GM23338 (cell line): ENCODE measurements around the gene GRIN1. TPM values are rescaled to one million over a fixed set of nuclear protein-coding genes. Genes with fewer than 3 reads are reported as not detected.

Experiments used
- ATAC-seq: fragments of 200-7000 bp; cut with Tn5 transposase; 3 replicates; pipeline ENCODE4 v1.9.1; 2020
- DNase-seq: peaks from one replicate; pipeline ENCODE4 v3.0.0-alpha.2; 2015; ENCODE audit warnings: low spot score
- H2AFZ ChIP-seq: fragments of 200-600 bp; sonication (generic); 2 replicates; pipeline ENCODE4 v1.8.0; 2016; ENCODE audit warnings: antibody characterized with exemption, mild to moderate bottlenecking, moderate library complexity
- H3F3A ChIP-seq: fragments of 200-600 bp; sonication (generic); replicated peaks from 2 replicates; pipeline ENCODE4 v1.8.0; 2017; ENCODE audit warnings: antibody characterized with exemption, mixed run types, low read depth
- H3K27ac ChIP-seq: fragments of 200-600 bp; sonication (generic); 2 replicates; pipeline ENCODE4 v1.6.1; 2016; ENCODE audit warnings: low read depth
- H3K27me3 ChIP-seq: fragments of 200-600 bp; sonication (generic); 2 replicates; pipeline ENCODE4 v1.8.0; 2016; ENCODE audit warnings: mild to moderate bottlenecking, mixed run types, moderate library complexity; ENCODE audit not compliant: insufficient read depth
- H3K36me3 ChIP-seq: fragments of 200-600 bp; sonication (generic); 2 replicates; pipeline ENCODE4 v1.8.0; 2016; ENCODE audit warnings: mild to moderate bottlenecking; ENCODE audit not compliant: insufficient read depth
- H3K4me1 ChIP-seq: fragments of 200-600 bp; sonication (generic); 2 replicates; pipeline ENCODE4 v1.8.0; 2016; ENCODE audit warnings: mild to moderate bottlenecking, moderate library complexity; ENCODE audit not compliant: insufficient read depth
- H3K4me2 ChIP-seq: fragments of 200-600 bp; sonication (generic); 2 replicates; pipeline ENCODE4 v1.7.1; 2017; ENCODE audit warnings: mixed run types
- H3K4me3 ChIP-seq: fragments of 200-600 bp; sonication (generic); 2 replicates; pipeline ENCODE4 v1.6.1; 2016; ENCODE audit warnings: mixed run types
- H3K79me2 ChIP-seq: fragments of 200-600 bp; sonication (generic); replicated peaks from 2 replicates; pipeline ENCODE4 v1.8.0; 2017; ENCODE audit warnings: mild to moderate bottlenecking; ENCODE audit not compliant: insufficient read depth
- H3K9me2 ChIP-seq: fragments of 200-600 bp; sonication (generic); 2 replicates; pipeline ENCODE4 v1.8.0; 2017; ENCODE audit not compliant: insufficient read depth
- H4K20me1 ChIP-seq: fragments of 200-600 bp; sonication (generic); replicated peaks from 2 replicates; pipeline ENCODE4 v1.8.0; 2017; ENCODE audit warnings: mild to moderate bottlenecking; ENCODE audit not compliant: insufficient read depth
- H3K27ac Mint-ChIP-seq: 2 replicates; pipeline ENCODE4 v1.8.0; 2020; ENCODE audit warnings: inconsistent platforms, mild to moderate bottlenecking, moderate library complexity, mixed read lengths
- H3K27me3 Mint-ChIP-seq: 3 replicates; pipeline ENCODE4 v1.8.0; 2022; ENCODE audit warnings: low read depth, mild to moderate bottlenecking, moderate library complexity, mixed read lengths, inconsistent platforms; ENCODE audit not compliant: insufficient read depth, poor library complexity
- H3K36me3 Mint-ChIP-seq: 3 replicates; pipeline ENCODE4 v1.8.0; 2021; ENCODE audit warnings: low read depth, mild to moderate bottlenecking, inconsistent platforms, moderate library complexity, mixed read lengths
- H3K4me1 Mint-ChIP-seq: 3 replicates; pipeline ENCODE4 v1.8.0; 2020; ENCODE audit warnings: mild to moderate bottlenecking, inconsistent platforms, mixed read lengths
- H3K4me3 Mint-ChIP-seq: 3 replicates; pipeline ENCODE4 v1.8.0; 2021; ENCODE audit warnings: moderate library complexity, mild to moderate bottlenecking, inconsistent platforms, mixed read lengths
- H3K9me3 Mint-ChIP-seq: 3 replicates; pipeline ENCODE4 v1.8.0; 2020; ENCODE audit warnings: moderate library complexity, mild to moderate bottlenecking, inconsistent platforms, mixed read lengths
- CREB1 ChIP-seq: fragments of 250-450 bp; sonication (Bioruptor Pico); IDR thresholded peaks from 2 replicates; pipeline ENCODE4 v1.5.0; 2020; ENCODE audit warnings: low read depth, mild to moderate bottlenecking, moderate library complexity
- EZH2 ChIP-seq: fragments of 200-600 bp; sonication (generic); IDR thresholded peaks from one replicate; pipeline ENCODE4 v1.8.0; 2017; ENCODE audit warnings: antibody characterized with exemption, mild to moderate bottlenecking, low read depth; ENCODE audit not compliant: unreplicated experiment
- EZH2phosphoT487 ChIP-seq: fragments of 200-600 bp; sonication (generic); IDR thresholded peaks from one replicate; pipeline ENCODE4 v1.8.1; 2018; ENCODE audit warnings: antibody characterized with exemption; ENCODE audit not compliant: unreplicated experiment
- JUNB ChIP-seq: IDR thresholded peaks from one replicate; pipeline ENCODE4 v1.6.1; 2016; ENCODE audit warnings: antibody characterized with exemption; ENCODE audit not compliant: unreplicated experiment
- NANOG ChIP-seq: IDR thresholded peaks from 2 replicates; pipeline ENCODE4 v1.6.1; 2016; ENCODE audit warnings: antibody characterized with exemption, borderline replicate concordance
- POLR2AphosphoS5 ChIP-seq: IDR thresholded peaks from 2 replicates; pipeline ENCODE4 v1.6.1; 2016; ENCODE audit warnings: antibody characterized with exemption, low read depth
- STAT1 ChIP-seq: IDR thresholded peaks from one replicate; pipeline ENCODE4 v1.6.1; 2016; ENCODE audit warnings: antibody characterized with exemption; ENCODE audit not compliant: unreplicated experiment
- ZNF114 ChIP-seq: fragments of 250-450 bp; sonication (Bioruptor Pico); IDR thresholded peaks from 2 replicates; pipeline ENCODE4 v1.5.0; 2020; ENCODE audit warnings: mild to moderate bottlenecking, moderate library complexity
- ZNF331 ChIP-seq: fragments of 250-450 bp; sonication (Bioruptor Pico); IDR thresholded peaks from 2 replicates; pipeline ENCODE4 v1.5.0; 2020; ENCODE audit warnings: low read depth, mild to moderate bottlenecking, moderate library complexity
- polyA plus RNA-seq: library from polyadenylated mRNA; unstranded; fragments of >200 nt; fragmentation: Nextera tagmentation; extraction: Ambion mirVana; gene quantifications from 2 replicates; pipeline ENCODE4 v1.2.1, GENCODE V29; 2016
- total RNA-seq: library from RNA; depleted of rRNA; stranded (reverse); fragments of >200 nt; shearing (Covaris generic); gene quantifications from 2 replicates; pipeline ENCODE4 v1.2.3, GENCODE V29; 2014
- TF ChIP-seq, protein P1 (sequence below): IDR thresholded peaks from 2 replicates; pipeline ENCODE4 v1.6.1; 2016; ENCODE audit warnings: antibody characterized with exemption
- TF ChIP-seq, protein P2 (sequence below): IDR thresholded peaks from one replicate; pipeline ENCODE4 v1.6.1; 2018; ENCODE audit warnings: antibody characterized with exemption; ENCODE audit not compliant: unreplicated experiment
- TF ChIP-seq, protein P3 (sequence below), 2 experiments: fragments of 200-600 bp in 1 of 2; sonication (generic) in 1 of 2; conservative IDR thresholded peaks; 2 replicates each; pipeline versions ENCODE4 v1.5.1 to v1.6.1; 2016 to 2017; ENCODE audit warnings: antibody characterized with exemption in 2 of 2, low read depth in 2 of 2, mild to moderate bottlenecking in 2 of 2, moderate library complexity in 1 of 2
- TF ChIP-seq, protein P4 (sequence below): fragments of 250-450 bp; sonication (Bioruptor Pico); IDR thresholded peaks from 2 replicates; pipeline ENCODE4 v1.5.0; 2020; ENCODE audit warnings: mild to moderate bottlenecking, moderate library complexity

Gene GRIN1
- total and polyA plus RNA-seq, 2 experiments from 2014 or later, result 2.7 to 5.5 TPM

DNA sequence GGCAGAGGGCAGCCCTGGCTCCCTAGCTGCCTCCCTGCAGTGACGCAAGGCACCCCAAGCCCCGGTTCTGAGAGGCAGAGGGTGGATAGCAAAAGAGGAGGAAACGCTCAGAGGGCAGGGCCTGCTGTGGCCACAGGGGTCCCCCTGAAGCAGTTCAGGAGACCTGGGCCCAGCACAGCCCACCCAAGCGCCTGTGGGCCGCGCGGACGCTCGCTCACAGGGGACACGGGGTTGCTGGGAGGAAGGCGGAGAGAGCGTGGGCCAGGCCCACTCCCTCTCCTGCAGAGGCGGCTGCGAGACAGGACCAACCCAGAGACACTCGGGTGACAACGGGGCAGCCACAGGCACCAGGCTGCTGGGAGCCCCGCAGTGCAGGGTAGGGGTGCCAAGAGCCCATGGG lies 40.8 kb downstream of the GRIN1 start (continued):
- TF ChIP-seq ZNF331, result no peak

DNA sequence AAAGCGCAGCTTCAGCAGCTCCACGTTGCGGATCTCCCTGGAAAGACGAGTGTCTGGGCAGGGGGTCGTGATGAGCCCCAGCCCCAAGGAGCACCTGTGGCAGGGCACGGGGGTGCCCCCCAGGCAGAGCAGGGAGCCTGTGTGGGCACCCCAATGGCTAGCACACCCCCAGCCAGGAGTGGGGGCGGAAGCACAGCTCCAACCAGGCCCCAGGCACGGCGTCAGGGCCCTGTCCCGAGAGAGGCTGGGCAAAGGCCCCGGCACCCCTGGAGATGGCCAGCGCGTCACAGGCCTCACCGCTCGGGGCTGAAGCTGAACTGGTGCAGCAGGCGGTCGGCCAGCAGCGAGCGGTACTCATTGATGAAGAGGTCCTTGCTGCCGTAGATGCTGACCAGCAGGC lies 41.5 kb downstream of the GRIN1 start:
- Histone ChIP-seq H3K4me1 (no peaks in the 10 kb centered on the region), H3K4me3 (no peak overlapping the region), H3K27me3 (no peaks in the 10 kb centered on the region), H4K20me1 (no peaks in the 10 kb centered on the region), H3F3A (peaks cover 7% of the 10 kb centered on the region; the same call in 1 of the 2 replicates), H3K9me2 (no peaks in the 10 kb centered on the region), H2AFZ (no peak overlapping the region), H3K36me3 (no peaks in the 10 kb centered on the region), H3K4me2 (no peak overlapping the region), H3K27ac (no peak overlapping the region), H3K79me2 (no peaks in the 10 kb centered on the region)
- Mint-ChIP-seq H3K27me3 (peaks cover 3% of the 10 kb centered on the region), H3K36me3 (peaks cover 25% of the 10 kb centered on the region), H3K4me1 (no peaks in the 10 kb centered on the region; the same call in 1 of the 3 replicates), H3K9me3 (no peaks in the 10 kb centered on the region), H3K27ac (no peak overlapping the region), H3K4me3 (no peak overlapping the region)
- ATAC-seq, result no peak
- TF ChIP-seq, protein P1, sequence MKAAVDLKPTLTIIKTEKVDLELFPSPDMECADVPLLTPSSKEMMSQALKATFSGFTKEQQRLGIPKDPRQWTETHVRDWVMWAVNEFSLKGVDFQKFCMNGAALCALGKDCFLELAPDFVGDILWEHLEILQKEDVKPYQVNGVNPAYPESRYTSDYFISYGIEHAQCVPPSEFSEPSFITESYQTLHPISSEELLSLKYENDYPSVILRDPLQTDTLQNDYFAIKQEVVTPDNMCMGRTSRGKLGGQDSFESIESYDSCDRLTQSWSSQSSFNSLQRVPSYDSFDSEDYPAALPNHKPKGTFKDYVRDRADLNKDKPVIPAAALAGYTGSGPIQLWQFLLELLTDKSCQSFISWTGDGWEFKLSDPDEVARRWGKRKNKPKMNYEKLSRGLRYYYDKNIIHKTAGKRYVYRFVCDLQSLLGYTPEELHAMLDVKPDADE, result no peak
- TF ChIP-seq EZH2, result no peak
- no peak for TF ChIP-seq STAT1
- TF ChIP-seq POLR2AphosphoS5, result no peak
- TF ChIP-seq ZNF331, result no peak
- TF ChIP-seq, protein P2, sequence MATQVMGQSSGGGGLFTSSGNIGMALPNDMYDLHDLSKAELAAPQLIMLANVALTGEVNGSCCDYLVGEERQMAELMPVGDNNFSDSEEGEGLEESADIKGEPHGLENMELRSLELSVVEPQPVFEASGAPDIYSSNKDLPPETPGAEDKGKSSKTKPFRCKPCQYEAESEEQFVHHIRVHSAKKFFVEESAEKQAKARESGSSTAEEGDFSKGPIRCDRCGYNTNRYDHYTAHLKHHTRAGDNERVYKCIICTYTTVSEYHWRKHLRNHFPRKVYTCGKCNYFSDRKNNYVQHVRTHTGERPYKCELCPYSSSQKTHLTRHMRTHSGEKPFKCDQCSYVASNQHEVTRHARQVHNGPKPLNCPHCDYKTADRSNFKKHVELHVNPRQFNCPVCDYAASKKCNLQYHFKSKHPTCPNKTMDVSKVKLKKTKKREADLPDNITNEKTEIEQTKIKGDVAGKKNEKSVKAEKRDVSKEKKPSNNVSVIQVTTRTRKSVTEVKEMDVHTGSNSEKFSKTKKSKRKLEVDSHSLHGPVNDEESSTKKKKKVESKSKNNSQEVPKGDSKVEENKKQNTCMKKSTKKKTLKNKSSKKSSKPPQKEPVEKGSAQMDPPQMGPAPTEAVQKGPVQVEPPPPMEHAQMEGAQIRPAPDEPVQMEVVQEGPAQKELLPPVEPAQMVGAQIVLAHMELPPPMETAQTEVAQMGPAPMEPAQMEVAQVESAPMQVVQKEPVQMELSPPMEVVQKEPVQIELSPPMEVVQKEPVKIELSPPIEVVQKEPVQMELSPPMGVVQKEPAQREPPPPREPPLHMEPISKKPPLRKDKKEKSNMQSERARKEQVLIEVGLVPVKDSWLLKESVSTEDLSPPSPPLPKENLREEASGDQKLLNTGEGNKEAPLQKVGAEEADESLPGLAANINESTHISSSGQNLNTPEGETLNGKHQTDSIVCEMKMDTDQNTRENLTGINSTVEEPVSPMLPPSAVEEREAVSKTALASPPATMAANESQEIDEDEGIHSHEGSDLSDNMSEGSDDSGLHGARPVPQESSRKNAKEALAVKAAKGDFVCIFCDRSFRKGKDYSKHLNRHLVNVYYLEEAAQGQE, result no peak
- TF ChIP-seq JUNB, result no peak
- TF ChIP-seq EZH2phosphoT487, result no peak
- TF ChIP-seq, protein P3, sequence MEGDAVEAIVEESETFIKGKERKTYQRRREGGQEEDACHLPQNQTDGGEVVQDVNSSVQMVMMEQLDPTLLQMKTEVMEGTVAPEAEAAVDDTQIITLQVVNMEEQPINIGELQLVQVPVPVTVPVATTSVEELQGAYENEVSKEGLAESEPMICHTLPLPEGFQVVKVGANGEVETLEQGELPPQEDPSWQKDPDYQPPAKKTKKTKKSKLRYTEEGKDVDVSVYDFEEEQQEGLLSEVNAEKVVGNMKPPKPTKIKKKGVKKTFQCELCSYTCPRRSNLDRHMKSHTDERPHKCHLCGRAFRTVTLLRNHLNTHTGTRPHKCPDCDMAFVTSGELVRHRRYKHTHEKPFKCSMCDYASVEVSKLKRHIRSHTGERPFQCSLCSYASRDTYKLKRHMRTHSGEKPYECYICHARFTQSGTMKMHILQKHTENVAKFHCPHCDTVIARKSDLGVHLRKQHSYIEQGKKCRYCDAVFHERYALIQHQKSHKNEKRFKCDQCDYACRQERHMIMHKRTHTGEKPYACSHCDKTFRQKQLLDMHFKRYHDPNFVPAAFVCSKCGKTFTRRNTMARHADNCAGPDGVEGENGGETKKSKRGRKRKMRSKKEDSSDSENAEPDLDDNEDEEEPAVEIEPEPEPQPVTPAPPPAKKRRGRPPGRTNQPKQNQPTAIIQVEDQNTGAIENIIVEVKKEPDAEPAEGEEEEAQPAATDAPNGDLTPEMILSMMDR (conservative IDR thresholded peaks at IDR 0.05; ENCODE audit: low read depth in 2 of 2), result no peak
- TF ChIP-seq CREB1 (CRISPR knock-in tag), result no peak
- TF ChIP-seq ZNF114, result no peak
- TF ChIP-seq NANOG, result no peak
- TF ChIP-seq, protein P4, sequence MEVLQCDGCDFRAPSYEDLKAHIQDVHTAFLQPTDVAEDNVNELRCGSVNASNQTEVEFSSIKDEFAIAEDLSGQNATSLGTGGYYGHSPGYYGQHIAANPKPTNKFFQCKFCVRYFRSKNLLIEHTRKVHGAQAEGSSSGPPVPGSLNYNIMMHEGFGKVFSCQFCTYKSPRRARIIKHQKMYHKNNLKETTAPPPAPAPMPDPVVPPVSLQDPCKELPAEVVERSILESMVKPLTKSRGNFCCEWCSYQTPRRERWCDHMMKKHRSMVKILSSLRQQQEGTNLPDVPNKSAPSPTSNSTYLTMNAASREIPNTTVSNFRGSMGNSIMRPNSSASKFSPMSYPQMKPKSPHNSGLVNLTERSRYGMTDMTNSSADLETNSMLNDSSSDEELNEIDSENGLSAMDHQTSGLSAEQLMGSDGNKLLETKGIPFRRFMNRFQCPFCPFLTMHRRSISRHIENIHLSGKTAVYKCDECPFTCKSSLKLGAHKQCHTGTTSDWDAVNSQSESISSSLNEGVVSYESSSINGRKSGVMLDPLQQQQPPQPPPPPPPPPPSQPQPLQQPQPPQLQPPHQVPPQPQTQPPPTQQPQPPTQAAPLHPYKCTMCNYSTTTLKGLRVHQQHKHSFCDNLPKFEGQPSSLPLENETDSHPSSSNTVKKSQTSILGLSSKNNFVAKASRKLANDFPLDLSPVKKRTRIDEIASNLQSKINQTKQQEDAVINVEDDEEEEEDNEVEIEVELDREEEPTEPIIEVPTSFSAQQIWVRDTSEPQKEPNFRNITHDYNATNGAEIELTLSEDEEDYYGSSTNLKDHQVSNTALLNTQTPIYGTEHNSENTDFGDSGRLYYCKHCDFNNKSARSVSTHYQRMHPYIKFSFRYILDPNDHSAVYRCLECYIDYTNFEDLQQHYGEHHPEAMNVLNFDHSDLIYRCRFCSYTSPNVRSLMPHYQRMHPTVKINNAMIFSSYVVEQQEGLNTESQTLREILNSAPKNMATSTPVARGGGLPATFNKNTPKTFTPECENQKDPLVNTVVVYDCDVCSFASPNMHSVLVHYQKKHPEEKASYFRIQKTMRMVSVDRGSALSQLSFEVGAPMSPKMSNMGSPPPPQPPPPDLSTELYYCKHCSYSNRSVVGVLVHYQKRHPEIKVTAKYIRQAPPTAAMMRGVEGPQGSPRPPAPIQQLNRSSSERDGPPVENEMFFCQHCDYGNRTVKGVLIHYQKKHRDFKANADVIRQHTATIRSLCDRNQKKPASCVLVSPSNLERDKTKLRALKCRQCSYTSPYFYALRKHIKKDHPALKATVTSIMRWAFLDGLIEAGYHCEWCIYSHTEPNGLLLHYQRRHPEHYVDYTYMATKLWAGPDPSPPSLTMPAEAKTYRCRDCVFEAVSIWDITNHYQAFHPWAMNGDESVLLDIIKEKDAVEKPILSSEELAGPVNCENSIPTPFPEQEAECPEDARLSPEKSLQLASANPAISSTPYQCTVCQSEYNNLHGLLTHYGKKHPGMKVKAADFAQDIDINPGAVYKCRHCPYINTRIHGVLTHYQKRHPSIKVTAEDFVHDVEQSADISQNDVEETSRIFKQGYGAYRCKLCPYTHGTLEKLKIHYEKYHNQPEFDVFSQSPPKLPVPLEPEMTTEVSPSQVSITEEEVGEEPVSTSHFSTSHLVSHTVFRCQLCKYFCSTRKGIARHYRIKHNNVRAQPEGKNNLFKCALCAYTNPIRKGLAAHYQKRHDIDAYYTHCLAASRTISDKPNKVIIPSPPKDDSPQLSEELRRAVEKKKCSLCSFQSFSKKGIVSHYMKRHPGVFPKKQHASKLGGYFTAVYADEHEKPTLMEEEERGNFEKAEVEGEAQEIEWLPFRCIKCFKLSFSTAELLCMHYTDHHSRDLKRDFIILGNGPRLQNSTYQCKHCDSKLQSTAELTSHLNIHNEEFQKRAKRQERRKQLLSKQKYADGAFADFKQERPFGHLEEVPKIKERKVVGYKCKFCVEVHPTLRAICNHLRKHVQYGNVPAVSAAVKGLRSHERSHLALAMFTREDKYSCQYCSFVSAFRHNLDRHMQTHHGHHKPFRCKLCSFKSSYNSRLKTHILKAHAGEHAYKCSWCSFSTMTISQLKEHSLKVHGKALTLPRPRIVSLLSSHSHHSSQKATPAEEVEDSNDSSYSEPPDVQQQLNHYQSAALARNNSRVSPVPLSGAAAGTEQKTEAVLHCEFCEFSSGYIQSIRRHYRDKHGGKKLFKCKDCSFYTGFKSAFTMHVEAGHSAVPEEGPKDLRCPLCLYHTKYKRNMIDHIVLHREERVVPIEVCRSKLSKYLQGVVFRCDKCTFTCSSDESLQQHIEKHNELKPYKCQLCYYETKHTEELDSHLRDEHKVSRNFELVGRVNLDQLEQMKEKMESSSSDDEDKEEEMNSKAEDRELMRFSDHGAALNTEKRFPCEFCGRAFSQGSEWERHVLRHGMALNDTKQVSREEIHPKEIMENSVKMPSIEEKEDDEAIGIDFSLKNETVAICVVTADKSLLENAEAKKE (CRISPR knock-in tag), result no peak
- DNase-seq, result no peak
